GM12891 (cell line): ENCODE measurements around the gene GMCL2.

ENCODE experiments used
- POLR2A ChIP-seq: IDR thresholded peaks from 2 replicates; pipeline ENCODE4 v1.6.1; 2011; ENCODE audit warnings: low read depth, low read length, control low read depth
- POLR2AphosphoS5 ChIP-seq: IDR thresholded peaks from 2 replicates; pipeline ENCODE4 v1.6.1; 2011; ENCODE audit warnings: low read depth, low read length, control low read depth
- POU2F2 ChIP-seq: IDR thresholded peaks from 2 replicates; pipeline ENCODE4 v1.6.1; 2011; ENCODE audit warnings: low read depth, mild to moderate bottlenecking, control low read depth, low read length, moderate library complexity
- TAF1 ChIP-seq: IDR thresholded peaks from 2 replicates; pipeline ENCODE4 v1.6.1; 2011; ENCODE audit warnings: low read depth, low read length, control low read depth

GRCh38 chr5:178201927-178202235, 14.7 kb upstream of the GMCL2 start:
- no peak for TF ChIP-seq TAF1
- no peak for TF ChIP-seq POLR2A
- TF ChIP-seq POU2F2, result no peak
- no peak for TF ChIP-seq POLR2AphosphoS5
